ENCODE measurements around the gene BEND3. TPM values are rescaled to one million over a fixed set of nuclear protein-coding genes. Genes with fewer than 3 reads are reported as not detected.
"Not testable (repeated sequence)": the region's sequence is repeated elsewhere in the genome, so short reads cannot be mapped to it uniquely, and the experiment has no call there.

The BEND3 gene
- total RNA-seq, 1 donor from 2014 or later = 5.7 TPM

GRCh38 chr6:107121266-107121665 is 6.0 kb upstream of the BEND3 start:
- DNase-seq (ENCODE audit: low spot score) = no peak

GRCh38 chr6:107120404-107120803 is 5.1 kb upstream of the BEND3 start:
- no peak for DNase-seq (ENCODE audit: low spot score)

GRCh38 chr6:107118976-107119375 is 3.7 kb upstream of the BEND3 start:
- no peak for DNase-seq (ENCODE audit: low spot score)

- not testable (repeated sequence) for DNase-seq (ENCODE audit: low spot score)
These were observed 3.2 kb upstream of the BEND3 start for GRCh38 chr6:107118540-107118939.

GRCh38 chr6:107116931-107117330 is 1.6 kb upstream of the BEND3 start:
- no peak for DNase-seq (ENCODE audit: low spot score)

GRCh38 chr6:107116328-107116892 is 1.1 kb upstream of the BEND3 start:
- peak; percentile 36 for DNase-seq (ENCODE audit: low spot score)

GRCh38 chr6:107115695-107116327 is 496 bp upstream of the BEND3 start:
- no peak for DNase-seq (ENCODE audit: low spot score)

- peak; percentile 85 for DNase-seq (ENCODE audit: low spot score)
These were observed 946 bp downstream of the BEND3 start for GRCh38 chr6:107114213-107114925.

- DNase-seq (ENCODE audit: low spot score) = no peak
These were observed 5.1 kb downstream of the BEND3 start for GRCh38 chr6:107110200-107110599.

GRCh38 chr6:107108201-107108890 is 7.0 kb downstream of the BEND3 start:
- no peak for DNase-seq (ENCODE audit: low spot score)

- DNase-seq (ENCODE audit: low spot score) = no peak
These were observed 7.5 kb downstream of the BEND3 start for GRCh38 chr6:107107791-107108190.

- DNase-seq (ENCODE audit: low spot score) = no peak
These were observed 9.2 kb downstream of the BEND3 start for GRCh38 chr6:107106165-107106564.

- no peak for DNase-seq (ENCODE audit: low spot score)
These were observed 9.7 kb downstream of the BEND3 start for GRCh38 chr6:107105511-107106116.

GRCh38 chr6:107103082-107103481 is 12.2 kb downstream of the BEND3 start:
- no peak for DNase-seq (ENCODE audit: low spot score)

GRCh38 chr6:107102414-107102805 is 12.9 kb downstream of the BEND3 start:
- DNase-seq (ENCODE audit: low spot score) = no peak

GRCh38 chr6:107101686-107102413 is 13.5 kb downstream of the BEND3 start:
- DNase-seq (ENCODE audit: low spot score) = no peak

GRCh38 chr6:107101211-107101610 is 14.1 kb downstream of the BEND3 start:
- DNase-seq (ENCODE audit: low spot score) = no peak

- no peak for DNase-seq (ENCODE audit: low spot score)
These were observed 16.6 kb downstream of the BEND3 start for GRCh38 chr6:107098436-107099307.

GRCh38 chr6:107084459-107084858 is 30.9 kb downstream of the BEND3 start:
- not testable (repeated sequence) for DNase-seq (ENCODE audit: low spot score)

GRCh38 chr6:107083921-107084320 is 31.4 kb downstream of the BEND3 start:
- DNase-seq (ENCODE audit: low spot score) = no peak

Data from mucosa of gallbladder (tissue), 1 donor.